Right hindlimb (tissue), 1 donor: ENCODE results near the gene CLSTN2.

Source experiments
- DNase-seq: peaks from one replicate; pipeline ENCODE4 v3.0.0-alpha.2; 2018

CLSTN2 gene

GRCh38 chr3:140529096-140529495, 594.1 kb downstream of the CLSTN2 start:
- DNase-seq, result no peak

GRCh38 chr3:140529558-140529957, 594.6 kb downstream of the CLSTN2 start:
- DNase-seq, result no peak

GRCh38 chr3:140530131-140530530, 595.1 kb downstream of the CLSTN2 start:
- no peak for DNase-seq

- no peak for DNase-seq
Measured at GRCh38 chr3:140530603-140531002, 595.6 kb downstream of the CLSTN2 start.

GRCh38 chr3:140532793-140533330, 597.9 kb downstream of the CLSTN2 start:
- no peak for DNase-seq

GRCh38 chr3:140536926-140537726, 602.1 kb downstream of the CLSTN2 start:
- no peak for DNase-seq

GRCh38 chr3:140537727-140538082, 602.7 kb downstream of the CLSTN2 start:
- no peak for DNase-seq

GRCh38 chr3:140540262-140540661, 605.3 kb downstream of the CLSTN2 start:
- peak; percentile 39 for DNase-seq

GRCh38 chr3:140541975-140542653, 607.1 kb downstream of the CLSTN2 start:
- DNase-seq, result no peak

GRCh38 chr3:140545197-140545596, 610.2 kb downstream of the CLSTN2 start:
- no peak for DNase-seq

- DNase-seq, result no peak
Measured at GRCh38 chr3:140545756-140546155, 610.8 kb downstream of the CLSTN2 start.

- no peak for DNase-seq
Measured at GRCh38 chr3:140546649-140547048, 611.7 kb downstream of the CLSTN2 start.

GRCh38 chr3:140552403-140552802, 617.4 kb downstream of the CLSTN2 start:
- no peak for DNase-seq

GRCh38 chr3:140552898-140553297, 617.9 kb downstream of the CLSTN2 start:
- no peak for DNase-seq

GRCh38 chr3:140553591-140553990, 618.6 kb downstream of the CLSTN2 start:
- no peak for DNase-seq

- DNase-seq, result no peak
Measured at GRCh38 chr3:140555666-140556065, 620.7 kb downstream of the CLSTN2 start.

GRCh38 chr3:140557476-140557875, 622.5 kb downstream of the CLSTN2 start:
- no peak for DNase-seq

- DNase-seq, result no peak
Measured at GRCh38 chr3:140559546-140559945, 624.6 kb downstream of the CLSTN2 start.

GRCh38 chr3:140563206-140563760, 628.3 kb downstream of the CLSTN2 start:
- DNase-seq, result no peak

GRCh38 chr3:140568131-140568530, 633.1 kb downstream of the CLSTN2 start:
- DNase-seq, result no peak

- DNase-seq, result no peak
Measured at GRCh38 chr3:140568842-140569520, 634.0 kb downstream of the CLSTN2 start.

- DNase-seq, result no peak
Measured at GRCh38 chr3:140570602-140571001, 635.6 kb downstream of the CLSTN2 start.

GRCh38 chr3:140571836-140572235, 636.9 kb downstream of the CLSTN2 start:
- no peak for DNase-seq
